Left ventricle myocardium superior (tissue), 1 donor: ENCODE measurements around the gene IFNAR1. TPM values are rescaled to one million over a fixed set of nuclear protein-coding genes. Genes with fewer than 3 reads are reported as not detected.

ENCODE experiments used
- ATAC-seq: fragments of 200-7000 bp; cut with Tn5 transposase; one replicate; pipeline ENCODE4 v1.9.1; 2020; ENCODE audit warnings: mild to moderate bottlenecking, moderate library complexity
- DNase-seq: peaks from one replicate; pipeline ENCODE4 v3.0.0-alpha.2; 2020
- intact Hi-C: fragments of 100-400 bp; cut with micrococcal nuclease; formaldehyde crosslinking; loops from one replicate; pipeline ENCODE4 v1.11.0; 2022
- total RNA-seq: library from RNA; stranded (reverse); fragmentation: NEBNext Ultra II Directional; extraction: Animal tissue kit (Norgen Biotek cat#: 25700); gene quantifications from one replicate; pipeline ENCODE4 v1.2.1, GENCODE V29; 2021
- donor health status: DM: no; HTN: yes; CAD: no; lungs with severe emphysema.

IFNAR1 gene
- total RNA-seq, 1 donor from 2014 or later: 23.6 TPM

- DNase-seq (no peak), ATAC-seq (no peak)
- intact Hi-C loops: no loop called here
Observed at GRCh38 chr21:33391656-33392055, 66.9 kb downstream of the IFNAR1 start.

- no peak for ATAC-seq
- DNase-seq: no peak
- intact Hi-C loops: no loop called here
Observed at GRCh38 chr21:33392284-33392985, 67.7 kb downstream of the IFNAR1 start.

DNA sequence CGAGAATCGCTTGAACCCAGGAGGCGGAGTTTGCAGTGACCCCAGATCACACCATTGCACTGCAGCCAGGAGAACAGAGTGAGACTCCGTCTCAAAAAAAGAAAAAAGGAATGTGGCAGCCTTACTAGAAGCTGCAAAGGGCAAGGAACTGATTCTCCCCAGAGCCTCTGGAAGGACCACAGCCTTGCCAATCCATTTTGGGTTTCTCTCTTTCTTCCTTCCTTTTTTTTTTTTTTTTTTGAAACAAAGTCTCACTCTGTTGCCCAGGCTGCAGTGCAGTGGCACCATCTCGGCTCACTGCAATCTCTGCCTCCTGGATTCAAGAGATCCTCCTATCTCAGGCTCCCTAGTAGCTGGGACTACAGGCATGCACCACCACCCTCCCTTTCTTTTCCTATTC, 68.6 kb downstream of the IFNAR1 start:
- DNase-seq (no peak), ATAC-seq (no peak)
- intact Hi-C loops: no loop called here

GRCh38 chr21:33394260-33394659, 69.5 kb downstream of the IFNAR1 start:
- DNase-seq (no peak), ATAC-seq (peak; percentile 65)
- intact Hi-C loops: no loop called here

DNA sequence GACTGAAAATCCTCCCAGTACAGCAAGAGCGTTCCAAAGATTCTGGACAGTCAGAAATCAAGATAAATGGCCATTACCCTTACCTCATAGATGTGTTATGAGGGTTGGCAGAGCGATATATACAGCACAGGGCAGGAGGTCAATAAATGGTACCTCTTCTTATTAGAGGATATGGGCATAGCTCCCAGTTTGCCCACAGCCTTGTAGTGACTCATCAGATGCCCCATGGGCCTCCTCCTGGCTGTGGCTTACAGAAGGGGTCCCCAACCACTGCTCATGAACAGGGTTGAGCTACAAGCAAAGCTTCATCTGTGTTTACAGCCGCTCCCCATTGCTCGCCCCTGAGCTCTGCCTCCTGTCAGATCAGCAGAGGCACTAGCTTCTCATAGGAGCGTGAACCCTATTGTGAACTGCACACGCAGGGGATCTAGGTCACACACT, 71.1 kb downstream of the IFNAR1 start:
- no peak for ATAC-seq
- intact Hi-C loops: no loop called here

DNA sequence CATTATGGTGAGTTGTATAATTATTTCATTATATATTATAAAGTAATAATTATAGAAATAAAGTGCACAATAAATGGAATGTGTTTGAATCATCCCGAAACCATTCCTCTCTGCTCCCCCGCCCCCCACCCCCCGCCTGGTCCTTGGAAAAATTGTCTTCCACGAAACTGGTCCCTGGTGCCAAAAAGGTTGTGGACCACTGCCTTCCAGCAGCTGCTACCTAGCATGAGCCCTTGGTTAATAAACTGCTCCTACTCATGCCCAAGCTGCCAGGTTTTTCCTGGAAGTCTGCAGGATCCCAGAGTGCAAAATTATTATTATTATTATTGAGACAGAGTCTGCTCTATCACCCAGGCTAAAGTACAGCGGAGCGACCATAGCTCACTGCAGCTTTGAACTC, 71.7 kb downstream of the IFNAR1 start:
- intact Hi-C loops: no loop called here
- DNase-seq (no peak), ATAC-seq (no peak)

More for the DNA sequence above, 71.1 kb downstream of the IFNAR1 start:
- DNase-seq: no peak

GRCh38 chr21:33396951-33397350, 72.2 kb downstream of the IFNAR1 start:
- intact Hi-C loops: no loop called here
- peak; percentile 55 for DNase-seq
- peak; percentile 53 for ATAC-seq

GRCh38 chr21:33397717-33398116, 72.9 kb downstream of the IFNAR1 start:
- DNase-seq: no peak
- no peak for ATAC-seq
- intact Hi-C loops: no loop called here

GRCh38 chr21:33398361-33398760, 73.6 kb downstream of the IFNAR1 start:
- no peak for DNase-seq
- no peak for ATAC-seq

DNA sequence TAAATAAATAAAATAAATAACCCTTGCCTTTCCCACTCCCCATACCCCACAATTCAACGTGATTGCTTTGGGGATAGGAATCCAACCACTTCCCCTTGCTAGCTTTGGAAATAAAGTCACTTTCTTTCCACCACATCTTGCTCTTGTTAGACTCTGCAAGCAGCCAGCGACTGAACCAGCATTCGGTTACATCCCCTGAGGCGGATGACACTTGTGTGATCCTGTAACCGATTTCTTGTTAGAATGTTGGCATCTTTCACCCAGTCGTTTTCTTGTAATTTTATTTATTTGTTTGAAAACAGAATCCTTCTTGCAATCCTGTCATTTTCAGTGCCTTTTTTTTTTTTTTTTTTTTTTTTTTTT, 76.8 kb downstream of the IFNAR1 start:
- ATAC-seq (no peak), DNase-seq (no peak)
- intact Hi-C loops: no loop called here

More at GRCh38 chr21:33398361-33398760, 73.6 kb downstream of the IFNAR1 start:
- intact Hi-C loops: no loop called here

GRCh38 chr21:33402001-33402979, 77.5 kb downstream of the IFNAR1 start:
- DNase-seq (peak; percentile 74), ATAC-seq (peak; percentile 64)
- intact Hi-C loops: no loop called here

DNA sequence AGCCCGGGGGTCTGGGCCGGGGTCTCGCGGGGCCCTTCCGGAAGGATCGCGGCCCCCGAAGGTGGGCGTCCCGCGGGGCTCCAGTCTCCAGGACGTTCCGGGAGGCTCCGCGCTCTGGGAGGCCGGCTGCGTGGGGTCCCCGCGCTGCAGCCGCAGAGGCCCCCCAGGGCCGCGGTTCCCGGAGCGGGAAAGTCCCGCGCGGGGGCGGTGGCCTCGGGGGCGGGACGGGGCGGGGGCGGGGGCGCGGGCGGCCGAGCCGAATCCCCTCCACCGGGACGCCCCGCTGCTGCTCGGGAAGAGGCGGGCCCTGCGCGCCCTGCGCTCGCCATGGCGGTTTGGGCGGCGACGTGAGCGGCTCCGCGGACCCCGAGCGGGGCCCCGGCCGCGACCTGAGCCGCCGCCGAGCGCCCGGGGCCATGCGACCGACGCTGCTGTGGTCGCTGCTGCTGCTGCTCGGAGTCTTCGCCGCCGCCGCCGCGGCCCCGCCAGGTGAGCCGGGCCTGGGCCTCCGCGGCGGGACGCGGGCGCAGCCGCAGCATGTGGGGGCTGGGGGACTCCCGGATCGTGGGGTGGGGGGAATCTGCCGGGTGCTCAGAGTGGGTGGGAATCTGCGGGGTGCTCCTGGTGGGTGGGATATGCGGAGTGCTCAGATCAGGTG, 78.5 kb downstream of the IFNAR1 start, which contains the start of gene IFNGR2:
IFNGR2 (plus strand) TSS at position 286 of the 658 bp plus-strand sequence; CDS start at position 417, 131 bp downstream.
- intact Hi-C loops: no loop called here
- peak; percentile 72 for ATAC-seq

DNA sequence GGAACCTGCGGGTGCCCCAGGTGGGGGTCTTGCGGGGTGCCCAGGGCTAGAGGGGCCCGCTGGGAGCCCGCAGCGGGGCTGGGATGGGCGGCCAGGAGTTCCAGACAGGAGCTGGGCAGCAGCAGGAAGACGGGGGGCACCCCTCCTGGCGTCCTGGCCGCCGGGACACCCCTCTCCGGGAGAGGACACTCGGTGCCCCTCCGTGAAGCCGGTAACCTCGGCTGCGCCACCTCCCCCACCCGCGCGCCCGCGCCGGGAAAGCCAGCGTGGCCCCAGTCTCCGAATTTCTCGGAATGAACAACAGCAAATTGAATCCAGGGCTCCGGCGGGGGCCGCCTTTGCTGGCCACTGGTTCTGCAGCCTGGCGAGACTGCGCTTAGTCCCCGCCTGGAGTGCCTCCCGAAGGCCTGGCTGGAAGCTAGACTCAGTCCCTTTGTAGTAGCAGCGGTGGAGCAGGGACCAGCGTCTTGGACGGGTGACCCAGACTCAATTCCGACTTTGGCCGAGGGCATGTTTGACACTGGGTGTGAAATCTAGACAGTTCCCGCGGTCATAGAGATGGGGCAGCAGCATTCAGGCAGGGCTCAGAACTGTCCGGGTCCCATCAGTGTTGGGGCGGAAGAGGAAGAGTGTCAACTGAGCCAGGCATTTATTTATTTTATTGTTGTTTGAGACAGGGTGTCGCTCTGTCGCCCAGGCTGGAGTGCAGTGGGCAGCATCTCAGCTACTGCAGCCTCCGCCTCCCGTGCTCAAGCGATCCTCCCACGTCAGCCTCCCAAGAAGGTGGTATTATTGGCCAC, 79.2 kb downstream of the IFNAR1 start:
- peak; percentile 53 for ATAC-seq
- intact Hi-C loops: no loop called here
- peak; percentile 78 for DNase-seq

More for the DNA sequence above, 78.5 kb downstream of the IFNAR1 start, which contains the start of gene IFNGR2:
- DNase-seq: peak; percentile 78

DNA sequence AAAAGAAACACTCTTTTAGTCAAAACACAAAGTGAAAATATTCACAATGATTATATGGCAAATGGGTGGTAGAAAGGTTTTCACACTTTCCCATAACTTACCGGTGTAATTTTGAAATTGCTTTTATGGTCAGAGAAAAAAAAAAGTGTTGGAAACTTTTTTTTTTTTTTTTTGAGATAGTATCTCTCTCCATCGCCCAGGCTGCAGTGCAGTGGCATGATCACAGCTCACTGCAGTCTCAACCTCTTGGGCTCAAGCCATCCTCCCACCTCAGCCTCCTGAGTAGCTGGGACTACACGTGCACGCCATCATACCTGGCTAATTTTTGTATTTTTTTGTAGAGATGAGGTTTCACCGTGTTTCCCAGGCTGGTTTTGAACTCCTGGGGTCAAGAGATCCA, 81.7 kb downstream of the IFNAR1 start:
- no peak for DNase-seq
- no peak for ATAC-seq
- intact Hi-C loops: no loop called here

Other genes with a start within 250 kb of the IFNAR1 start
- 9.2 TPM for gene IFNAR2, start 95.0 kb upstream of the IFNAR1 start, total RNA-seq
- 6.3 TPM for gene IL10RB, start 58.6 kb upstream of the IFNAR1 start, total RNA-seq
- gene IFNGR2, start 78.4 kb downstream of the IFNAR1 start, total RNA-seq: 35.1 TPM
- gene TMEM50B, start 155.0 kb downstream of the IFNAR1 start, total RNA-seq: 32.8 TPM
- 6.7 TPM for gene DNAJC28, start 166.7 kb downstream of the IFNAR1 start, total RNA-seq
- gene GART, start 217.1 kb downstream of the IFNAR1 start, total RNA-seq: 33.4 TPM
- gene SON, start 218.1 kb downstream of the IFNAR1 start, total RNA-seq: 141 TPM